Peyer's patch (tissue), 4 donors: Measurements from ENCODE around the gene CYBA.

ENCODE experiments used
- POLR2A ChIP-seq, 2 donors: fragments of 450-650 bp; IDR thresholded peaks; one replicate each; pipeline ENCODE4 v1.5.1; 2017; ENCODE audit warnings: antibody characterized with exemption in 2 of 2, mild to moderate bottlenecking in 2 of 2, moderate library complexity in 2 of 2
- TF ChIP-seq, protein P1 (sequence below), 6 experiments: fragments of 450-650 bp in 4 of 6; fragments of 200-600 bp in 2 of 6; sonication (generic) in 1 of 6; IDR thresholded peaks; one replicate each; pipeline ENCODE4 v1.5.1; 2017 to 2019; ENCODE audit warnings: antibody characterized with exemption in 6 of 6, mild to moderate bottlenecking in 3 of 6, moderate library complexity in 1 of 6

DNA sequence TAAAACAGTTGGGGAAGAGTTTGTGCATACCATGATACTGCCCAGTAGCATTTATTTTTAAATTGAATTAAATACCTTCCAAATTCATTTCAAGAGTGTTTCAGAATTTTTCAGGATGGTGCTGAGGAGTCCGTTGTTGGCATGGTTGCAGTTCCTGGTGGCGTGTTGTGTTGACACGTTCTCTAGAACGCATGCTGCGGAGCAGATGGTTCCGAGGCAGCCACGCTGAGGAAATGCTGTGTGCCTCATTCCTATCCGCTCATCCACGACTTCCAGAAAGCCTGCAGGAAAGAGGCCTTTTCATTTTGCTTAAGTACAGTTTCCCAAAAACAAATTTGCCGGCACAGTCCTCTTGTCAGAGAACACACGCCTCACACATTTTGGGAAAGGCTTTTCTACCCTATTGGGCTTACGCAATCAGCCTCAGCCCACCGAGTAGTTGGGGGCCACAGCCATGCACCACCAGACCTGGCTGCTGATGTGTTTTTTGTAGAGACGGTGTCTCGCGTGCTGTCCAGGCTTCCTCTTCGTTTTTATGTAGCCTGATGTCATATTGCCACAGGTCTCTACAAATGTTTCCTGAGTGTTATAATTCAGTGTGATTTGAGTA lies 44.6 kb downstream of the CYBA start:
- TF ChIP-seq, protein P1, sequence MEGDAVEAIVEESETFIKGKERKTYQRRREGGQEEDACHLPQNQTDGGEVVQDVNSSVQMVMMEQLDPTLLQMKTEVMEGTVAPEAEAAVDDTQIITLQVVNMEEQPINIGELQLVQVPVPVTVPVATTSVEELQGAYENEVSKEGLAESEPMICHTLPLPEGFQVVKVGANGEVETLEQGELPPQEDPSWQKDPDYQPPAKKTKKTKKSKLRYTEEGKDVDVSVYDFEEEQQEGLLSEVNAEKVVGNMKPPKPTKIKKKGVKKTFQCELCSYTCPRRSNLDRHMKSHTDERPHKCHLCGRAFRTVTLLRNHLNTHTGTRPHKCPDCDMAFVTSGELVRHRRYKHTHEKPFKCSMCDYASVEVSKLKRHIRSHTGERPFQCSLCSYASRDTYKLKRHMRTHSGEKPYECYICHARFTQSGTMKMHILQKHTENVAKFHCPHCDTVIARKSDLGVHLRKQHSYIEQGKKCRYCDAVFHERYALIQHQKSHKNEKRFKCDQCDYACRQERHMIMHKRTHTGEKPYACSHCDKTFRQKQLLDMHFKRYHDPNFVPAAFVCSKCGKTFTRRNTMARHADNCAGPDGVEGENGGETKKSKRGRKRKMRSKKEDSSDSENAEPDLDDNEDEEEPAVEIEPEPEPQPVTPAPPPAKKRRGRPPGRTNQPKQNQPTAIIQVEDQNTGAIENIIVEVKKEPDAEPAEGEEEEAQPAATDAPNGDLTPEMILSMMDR (IDR thresholded peaks at IDR 0.05) = no peak
- TF ChIP-seq POLR2A (IDR thresholded peaks at IDR 0.05) = no peak
